IMR-90 (cell line): ENCODE data around the gene TAB2. TPM values are rescaled to one million over a fixed set of nuclear protein-coding genes. Genes with fewer than 3 reads are reported as not detected.

ENCODE experiments used
- ATAC-seq: fragments of 200-7000 bp; cut with Tn5 transposase; 2 replicates; pipeline ENCODE4 v1.9.1; 2020; ENCODE audit warnings: low read depth, mild to moderate bottlenecking, moderate library complexity
- BruUV-seq: library from RNA; stranded (reverse); fragments of 400-500 nt; replicated peaks from 2 replicates; lab custom pipeline; 2021; lab: Mats Ljungman, UMichigan
- CTCF ChIA-PET: fragments of 300-600 bp; formaldehyde crosslinking; extraction: SDS; loops from one replicate; lab custom pipeline; 2021; ENCODE audit warnings: antibody characterized with exemption; lab: Yijun Ruan, JAX
- POLR2A ChIA-PET: fragments of 300-600 bp; sonication (Branson Sonifier 250); formaldehyde crosslinking; loops from one replicate; lab custom pipeline; 2022; ENCODE audit warnings: antibody characterized with exemption; ENCODE audit not compliant: unreplicated experiment; lab: Charles Lee
- DNase-seq: peaks from one replicate; pipeline ENCODE4 v3.0.0; 2013
- H2AFZ ChIP-seq: replicated peaks from 2 replicates; pipeline ENCODE3; 2013; ENCODE audit warnings: low read length, mild to moderate bottlenecking; ENCODE audit not compliant: poor library complexity
- H2AK5ac ChIP-seq: 2 replicates; pipeline ENCODE4 v1.6.1; 2013; ENCODE audit warnings: low read depth, low read length, inconsistent platforms
- H2AK9ac ChIP-seq: replicated peaks from 2 replicates; pipeline ENCODE3; 2013; ENCODE audit warnings: mild to moderate bottlenecking, low read depth, low read length, moderate library complexity; ENCODE audit not compliant: poor library complexity
- H2BK120ac ChIP-seq: 2 replicates; pipeline ENCODE4 v1.6.1; 2013; ENCODE audit warnings: low read depth, low read length, inconsistent platforms
- H2BK15ac ChIP-seq: 3 replicates; pipeline ENCODE4 v1.6.1; 2013; ENCODE audit warnings: low read depth, low read length, inconsistent platforms
- H2BK20ac ChIP-seq: 2 replicates; pipeline ENCODE4 v1.6.1; 2013; ENCODE audit warnings: low read depth, mild to moderate bottlenecking, inconsistent platforms, low read length, moderate library complexity
- H2BK5ac ChIP-seq: 2 replicates; pipeline ENCODE4 v1.6.1; 2013; ENCODE audit warnings: mild to moderate bottlenecking, low read depth, low read length, inconsistent platforms; ENCODE audit not compliant: poor library complexity, severe bottlenecking
- H3K14ac ChIP-seq: replicated peaks from 2 replicates; pipeline ENCODE4 v1.6.1; 2013; ENCODE audit warnings: low read depth, low read length, inconsistent platforms
- H3K18ac ChIP-seq: 2 replicates; pipeline ENCODE4 v1.6.1; 2013; ENCODE audit warnings: low read depth, low read length, control low read depth
- H3K23ac ChIP-seq: 2 replicates; pipeline ENCODE4 v1.6.1; 2013; ENCODE audit warnings: low read depth, low read length, inconsistent platforms
- H3K27ac ChIP-seq: 2 replicates; pipeline ENCODE4 v1.5.1; 2013; ENCODE audit warnings: mild to moderate bottlenecking, control low read depth, low read length; ENCODE audit not compliant: insufficient read depth
- H3K27me3 ChIP-seq: 2 replicates; pipeline ENCODE4 v1.6.1; 2013; ENCODE audit warnings: low read length; ENCODE audit not compliant: control insufficient read depth, insufficient read depth
- H3K36me3 ChIP-seq: 2 replicates; pipeline ENCODE4 v1.6.1; 2013; ENCODE audit warnings: low read length, mixed read lengths; ENCODE audit not compliant: control insufficient read depth, insufficient read depth
- H3K4ac ChIP-seq: 2 replicates; pipeline ENCODE4 v1.6.1; 2013; ENCODE audit warnings: low read depth, low read length, inconsistent platforms
- H3K4me1 ChIP-seq: 2 replicates; pipeline ENCODE4 v1.6.1; 2013; ENCODE audit warnings: low read length, mixed read lengths; ENCODE audit not compliant: control insufficient read depth, insufficient read depth
- H3K4me2 ChIP-seq: 2 replicates; pipeline ENCODE4 v1.6.1; 2013; ENCODE audit warnings: low read depth, mild to moderate bottlenecking, control low read depth, low read length, moderate library complexity
- H3K4me3 ChIP-seq: 2 replicates; pipeline ENCODE4 v1.5.1; 2013; ENCODE audit warnings: low read depth, mild to moderate bottlenecking, control low read depth, low read length, moderate library complexity; ENCODE audit not compliant: insufficient read depth
- H3K56ac ChIP-seq: 2 replicates; pipeline ENCODE4 v1.6.1; 2013; ENCODE audit warnings: low read length, inconsistent platforms; ENCODE audit not compliant: insufficient read depth; ENCODE audit errors: extremely low read depth
- H3K79me1 ChIP-seq, 2 experiments: 2 replicates each; pipeline ENCODE4 v1.6.1; 2013; ENCODE audit warnings: low read length in 2 of 2, inconsistent platforms in 1 of 2, low read depth in 1 of 2
- H3K9ac ChIP-seq: 2 replicates; pipeline ENCODE4 v1.6.1; 2013; ENCODE audit warnings: low read depth, low read length, control low read depth
- H3K9me1 ChIP-seq: 2 replicates; pipeline ENCODE4 v1.6.1; 2013; ENCODE audit warnings: low read length, inconsistent platforms; ENCODE audit not compliant: insufficient read depth
- H3K9me3 ChIP-seq: 2 replicates; pipeline ENCODE4 v1.6.1; 2013; ENCODE audit warnings: low read length; ENCODE audit not compliant: control insufficient read depth, insufficient read depth
- H4K20me1 ChIP-seq: 2 replicates; pipeline ENCODE4 v1.6.1; 2013; ENCODE audit warnings: low read length, inconsistent platforms; ENCODE audit not compliant: insufficient read depth
- H4K5ac ChIP-seq: 2 replicates; pipeline ENCODE4 v1.6.1; 2013; ENCODE audit warnings: mild to moderate bottlenecking, low read depth, low read length, control low read depth
- H4K8ac ChIP-seq, 2 experiments: 2 replicates each; pipeline ENCODE4 v1.6.1; 2013; ENCODE audit warnings: low read depth in 2 of 2, low read length in 2 of 2, control low read depth in 1 of 2, inconsistent platforms in 1 of 2
- H4K91ac ChIP-seq: 2 replicates; pipeline ENCODE4 v1.6.1; 2013; ENCODE audit warnings: low read depth, low read length, inconsistent platforms; ENCODE audit not compliant: insufficient read depth
- FOS ChIP-seq: fragments of 150-350 bp; IDR thresholded peaks from 2 replicates; pipeline ENCODE4 v1.6.1; 2016; ENCODE audit warnings: low read depth, low read length
- NFE2L2 ChIP-seq: fragments of 150-350 bp; IDR thresholded peaks from 2 replicates; pipeline ENCODE4 v1.6.1; 2016; ENCODE audit warnings: low read depth, mild to moderate bottlenecking, low read length
- POLR2A ChIP-seq: IDR thresholded peaks from 2 replicates; pipeline ENCODE4 v1.6.1; 2012; ENCODE audit warnings: mild to moderate bottlenecking, low read depth, low read length
- RFX5 ChIP-seq: IDR thresholded peaks from 2 replicates; pipeline ENCODE4 v1.8.0; 2012; ENCODE audit warnings: low read depth, mild to moderate bottlenecking, low read length, moderate library complexity
- WGBS, 2 experiments: methylation state at CpG; one replicate each; pipeline versions ENCODE4 v1.1.5 to v1.1.7; 2013; ENCODE audit warnings: missing lambda C conversion rate in 2 of 2; ENCODE audit not compliant: insufficient read length in 1 of 2; ENCODE audit errors: extremely low coverage in 2 of 2; 5-methylcytosine and 5-hydroxymethylcytosine counted together
- dilution Hi-C: fragments of 300-500 bp; cut with HindIII; formaldehyde crosslinking; loops from one replicate; pipeline ENCODE4 v1.14.3; 2018; ENCODE audit warnings: low sequenced_read_pairs; ENCODE audit not compliant: unreplicated experiment
- in situ Hi-C: fragments of 300-500 bp; cut with MboI; formaldehyde crosslinking; loops from 3 replicates; pipeline ENCODE4 v1.14.3; 2019; ENCODE audit warnings: low sequenced_read_pairs, inconsistent platforms, mixed read lengths
- intact Hi-C: fragments of 100-400 bp; cut with micrococcal nuclease; formaldehyde crosslinking; loops from 2 replicates; pipeline ENCODE4 v1.10.0; 2022
- polyA plus RNA-seq, 3 experiments: library from polyadenylated mRNA; depleted of rRNA; stranded (reverse); fragments of >200 nt; gene quantifications; 2 replicates each; pipeline ENCODE4 v1.2.3, GENCODE V29; 2012; ENCODE audit warnings: low replicate concordance in 1 of 3
- total RNA-seq: library from RNA; depleted of rRNA; stranded (reverse); fragments of >200 nt; gene quantifications from 2 replicates; pipeline ENCODE4 v1.2.3, GENCODE V29; 2012

Gene TAB2
- total and polyA plus RNA-seq, 2 of the 4 experiments (the other 2 are of a cell fraction) = 20.8 to 25.3 TPM

GRCh38 chr6:149414009-149414408 is 96.5 kb downstream of the TAB2 start:
- BruUV-seq = no TSS peak
- Histone ChIP-seq H3K79me1 (no peaks in the 10 kb centered on the region; a peak in 1 of 4 replicates), H3K4me3 (no peak overlapping the region), H4K20me1 (no peaks in the 10 kb centered on the region), H3K14ac (no peak overlapping the region), H3K9ac (no peak overlapping the region), H2AFZ (no peak overlapping the region), H4K8ac (no peak overlapping the region), H3K9me1 (no peaks in the 10 kb centered on the region), H2AK9ac (no peak overlapping the region), H3K4me1 (no peaks in the 10 kb centered on the region), H2BK120ac (no peak overlapping the region), H2BK15ac (no peak overlapping the region), H2AK5ac (no peak overlapping the region), H3K27ac (no peak overlapping the region), H2BK20ac (no peak overlapping the region), H3K18ac (no peak overlapping the region), H3K9me3 (no peaks in the 10 kb centered on the region), H3K4ac (no peak overlapping the region), H4K5ac (no peak overlapping the region), H3K4me2 (no peak overlapping the region), H3K56ac (no peak overlapping the region), H4K91ac (no peak overlapping the region), H3K36me3 (peaks cover 5% of the 10 kb centered on the region), H3K23ac (no peak overlapping the region), H3K27me3 (no peaks in the 10 kb centered on the region), H2BK5ac (no peak overlapping the region)
- intact Hi-C loops (no loop called here), dilution Hi-C loops (no loop called here), in situ Hi-C loops (no loop called here)
- POLR2A ChIA-PET = no interaction called here
- ATAC-seq (no peak), DNase-seq (no peak)
- WGBS, 2 experiments = no CpG with 5 or more reads among the region's 4 CpGs
- CTCF ChIA-PET = no interaction called here
- TF ChIP-seq RFX5 = no peak
- TF ChIP-seq POLR2A = no peak
- no peak for TF ChIP-seq FOS
- no peak for TF ChIP-seq NFE2L2
